ENCODE data around the gene MARK4. TPM values are rescaled to one million over a fixed set of nuclear protein-coding genes. Genes with fewer than 3 reads are reported as not detected.

Gene MARK4
- total RNA-seq, 4 donors from 2014 or later: 28.4 to 42.8 (median 35.3) TPM

DNA sequence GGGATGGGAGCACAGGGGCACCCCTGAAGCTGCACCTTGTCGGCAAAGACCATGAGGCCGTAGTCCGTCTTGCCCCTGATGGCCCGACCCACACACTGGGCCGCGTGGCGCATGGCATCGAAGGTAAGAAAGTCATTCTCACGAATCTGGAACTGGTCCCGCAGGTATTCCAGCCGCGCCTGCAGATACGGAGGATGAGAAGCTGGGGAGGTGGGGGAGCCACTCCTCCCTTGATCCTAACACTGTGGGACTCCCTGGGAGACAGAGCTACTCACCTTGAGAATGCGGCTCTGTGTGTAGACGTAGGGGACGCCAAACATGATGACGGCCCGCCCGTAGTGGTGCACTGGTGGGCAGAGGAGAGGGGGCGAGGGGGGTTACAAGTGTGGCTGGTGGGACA lies 101.4 kb downstream of the MARK4 start:
- WGBS, 2 donors: 75 to 93% methylated on average over 20 of the region's 20 CpGs
- DNase-seq (ENCODE audit: low spot score in 2 of 2): no peak
- no peak overlapping the region for H3K4me3 ChIP-seq (ENCODE audit: low read depth, poor library complexity, severe bottlenecking)
- TF ChIP-seq POLR2A (IDR thresholded peaks at IDR 0.05) (no peak), CTCF (IDR thresholded peaks at IDR 0.05) (no peak)
- intact Hi-C loops (cut with DNase I; ENCODE audit: low total_unique reads): no loop called here

GRCh38 chr19:45352914-45353796 lies 102.1 kb downstream of the MARK4 start:
- WGBS, 2 donors: 88 to 90% methylated on average over 19 to 20 of the region's 20 CpGs
- TF ChIP-seq CTCF (IDR thresholded peaks at IDR 0.05): no peak
- no peak for TF ChIP-seq POLR2A (IDR thresholded peaks at IDR 0.05)

DNA sequence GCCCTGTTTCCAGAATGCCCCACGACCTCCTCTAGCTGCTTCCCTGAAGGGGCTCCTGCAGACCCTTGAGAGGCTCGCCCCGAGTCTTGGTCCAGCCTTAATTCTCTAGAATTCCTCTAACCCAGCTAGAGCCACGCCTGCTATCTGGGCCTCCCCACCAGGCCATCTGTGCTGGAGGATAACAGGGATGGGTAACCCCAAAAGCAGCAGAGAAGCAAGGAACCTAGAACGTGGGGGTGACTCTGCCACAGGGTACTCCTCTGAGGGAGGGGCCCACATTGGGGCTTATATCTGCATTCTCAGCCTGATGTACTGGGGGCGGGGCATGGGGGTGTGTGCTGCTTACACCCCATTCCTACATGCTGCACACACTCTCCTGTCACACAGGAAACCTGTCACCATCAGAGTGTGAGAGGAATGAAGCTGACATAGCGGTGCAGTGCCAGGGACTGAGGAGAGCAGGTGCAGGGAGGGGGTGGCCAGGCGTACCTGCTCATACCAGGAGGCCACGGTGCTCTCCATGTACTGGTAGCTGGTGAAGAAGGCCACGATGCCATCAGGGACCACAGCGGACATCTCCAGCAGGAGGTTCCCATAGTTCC lies 103.3 kb downstream of the MARK4 start:
- no peak overlapping the region for H3K4me3 ChIP-seq (ENCODE audit: low read depth, poor library complexity, severe bottlenecking)
- TF ChIP-seq POLR2A (IDR thresholded peaks at IDR 0.05): no peak
- no peak for TF ChIP-seq CTCF (IDR thresholded peaks at IDR 0.05)
- WGBS, 2 donors: 81 to 87% methylated on average over 11 of the region's 11 CpGs
- intact Hi-C loops (cut with DNase I; ENCODE audit: low total_unique reads): no loop called here
- no peak for DNase-seq (ENCODE audit: low spot score in 2 of 2)

More at GRCh38 chr19:45352914-45353796, 102.1 kb downstream of the MARK4 start:
- intact Hi-C loops (cut with DNase I; ENCODE audit: low total_unique reads): no loop called here
- no peak for DNase-seq (ENCODE audit: low spot score in 2 of 2)
- no peak overlapping the region for H3K4me3 ChIP-seq (ENCODE audit: low read depth, poor library complexity, severe bottlenecking)

Other genes with a start within 250 kb of the MARK4 start
- gene RELB, start 249.8 kb upstream of the MARK4 start, total RNA-seq: 10 to 100 TPM in 3 of 4 donors, 1 to 10 TPM in 1; 8.1 to 15.1 (median 11.7) TPM
- 100 to 1,000 TPM in 2 of 4 donors, 10 to 100 TPM in 2; 59.9 to 207 (median 128) TPM for gene CLASRP, start 212.2 kb upstream of the MARK4 start, total RNA-seq
- 1 to 10 TPM; 2.4 to 7.8 (median 4.8) TPM for gene ZNF296, start 174.8 kb upstream of the MARK4 start, total RNA-seq
- gene GEMIN7, start 172.0 kb upstream of the MARK4 start, total RNA-seq: 10 to 100 TPM; 11.8 to 24.9 (median 21.5) TPM
- 10 to 100 TPM; 37.4 to 55.2 (median 52.1) TPM for gene PPP1R37, start 158.1 kb upstream of the MARK4 start, total RNA-seq
- 100 to 1,000 TPM in 1 of 4 donors, 10 to 100 TPM in 3; 42.0 to 100 (median 51.4) TPM for gene NKPD1, start 90.3 kb upstream of the MARK4 start, total RNA-seq
- 10 to 100 TPM; 36.0 to 52.3 (median 47.9) TPM for gene TRAPPC6A, start 73.0 kb upstream of the MARK4 start, total RNA-seq
- gene BLOC1S3, start 72.5 kb upstream of the MARK4 start, total RNA-seq: 10 to 100 TPM; 26.6 to 65.1 (median 31.4) TPM
- 1 to 10 TPM; 1.2 to 4.5 (median 1.6) TPM for gene EXOC3L2, start 5.9 kb upstream of the MARK4 start, total RNA-seq
- gene CKM, start 71.6 kb downstream of the MARK4 start, total RNA-seq: 1 to 10 TPM in 2 of 4 donors, under 1 TPM in 1, not detected in 1; 0.13 to 2.9 (median 1.3) TPM
- gene KLC3, start 89.5 kb downstream of the MARK4 start, total RNA-seq: 100 to 1,000 TPM; 159 to 217 (median 169) TPM
- gene ERCC2, start 119.3 kb downstream of the MARK4 start, total RNA-seq: 10 to 100 TPM in 1 of 4 donors, 1 to 10 TPM in 3; 8.5 to 22.4 (median 9.8) TPM
- gene PPP1R13L, start 153.8 kb downstream of the MARK4 start, total RNA-seq: 100 to 1,000 TPM; 257 to 851 (median 501) TPM
- 1 to 10 TPM; 4.0 to 8.1 (median 5.6) TPM for gene POLR1G, start 155.4 kb downstream of the MARK4 start, total RNA-seq
- gene ERCC1, start 172.6 kb downstream of the MARK4 start, total RNA-seq: 100 to 1,000 TPM in 1 of 4 donors, 10 to 100 TPM in 3; 57.7 to 111 (median 76.5) TPM
- gene FOSB, start 216.7 kb downstream of the MARK4 start, total RNA-seq: 10 to 100 TPM in 2 of 4 donors, 1 to 10 TPM in 2; 5.9 to 18.2 (median 11.2) TPM
- 10 to 100 TPM in 1 of 4 donors, 1 to 10 TPM in 3; 6.4 to 11.6 (median 9.0) TPM for gene RTN2, start 245.8 kb downstream of the MARK4 start, total RNA-seq
- 1 to 10 TPM; 2.9 to 4.7 (median 3.6) TPM for gene PPM1N, start 247.2 kb downstream of the MARK4 start, total RNA-seq

All from lower leg skin (tissue), 4 donors.